ENCODE results near the gene ABTB2. TPM values are rescaled to one million over a fixed set of nuclear protein-coding genes. Genes with fewer than 3 reads are reported as not detected.

Gene ABTB2
- total and polyA plus RNA-seq, 2 donors (not counting 1 experiment from before 2014, with no cell fraction given), result 1.0 to 5.8 TPM

GRCh38 chr11:34308049-34308912 lies 49.5 kb downstream of the ABTB2 start:
- Histone ChIP-seq H2AFZ (ENCODE audit: low read length) (no peak overlapping the region), H3K27me3 (ENCODE audit: control insufficient read depth, insufficient read depth, low read length) (no peaks in the 10 kb centered on the region), H3K9me3 (ENCODE audit: control insufficient read depth, insufficient read depth, low read depth, low read length) (no peaks in the 10 kb centered on the region), H3K4me2 (ENCODE audit: extremely low read depth, insufficient read depth, low read length) (no peak overlapping the region), H3K27ac (ENCODE audit: insufficient read depth, low read length) (no peak overlapping the region), H3K4me1 (ENCODE audit: control insufficient read depth, extremely low read depth, insufficient read depth, low read length) (no peaks in the 10 kb centered on the region), H4K20me1 (ENCODE audit: control insufficient read depth, extremely low read depth, insufficient read depth, low read length) (no peaks in the 10 kb centered on the region), H3K36me3 (ENCODE audit: control insufficient read depth, insufficient read depth, low read length) (no peaks in the 10 kb centered on the region), H3K9ac (ENCODE audit: insufficient read depth, low read length) (no peak overlapping the region), H3K79me2 (ENCODE audit: control insufficient read depth, insufficient read depth, low read length) (no peaks in the 10 kb centered on the region), H3K4me3 (replicated peaks in 1 of 4; ENCODE audit: control extremely low read depth in 1 of 4, insufficient read depth in 1 of 4, low read depth in 3 of 4, low read length in 4 of 4) (no peak overlapping the region)
- no peak for DNase-seq (ENCODE audit: low read depth in 2 of 2)
- TF ChIP-seq, protein P1, sequence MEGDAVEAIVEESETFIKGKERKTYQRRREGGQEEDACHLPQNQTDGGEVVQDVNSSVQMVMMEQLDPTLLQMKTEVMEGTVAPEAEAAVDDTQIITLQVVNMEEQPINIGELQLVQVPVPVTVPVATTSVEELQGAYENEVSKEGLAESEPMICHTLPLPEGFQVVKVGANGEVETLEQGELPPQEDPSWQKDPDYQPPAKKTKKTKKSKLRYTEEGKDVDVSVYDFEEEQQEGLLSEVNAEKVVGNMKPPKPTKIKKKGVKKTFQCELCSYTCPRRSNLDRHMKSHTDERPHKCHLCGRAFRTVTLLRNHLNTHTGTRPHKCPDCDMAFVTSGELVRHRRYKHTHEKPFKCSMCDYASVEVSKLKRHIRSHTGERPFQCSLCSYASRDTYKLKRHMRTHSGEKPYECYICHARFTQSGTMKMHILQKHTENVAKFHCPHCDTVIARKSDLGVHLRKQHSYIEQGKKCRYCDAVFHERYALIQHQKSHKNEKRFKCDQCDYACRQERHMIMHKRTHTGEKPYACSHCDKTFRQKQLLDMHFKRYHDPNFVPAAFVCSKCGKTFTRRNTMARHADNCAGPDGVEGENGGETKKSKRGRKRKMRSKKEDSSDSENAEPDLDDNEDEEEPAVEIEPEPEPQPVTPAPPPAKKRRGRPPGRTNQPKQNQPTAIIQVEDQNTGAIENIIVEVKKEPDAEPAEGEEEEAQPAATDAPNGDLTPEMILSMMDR (conservative IDR thresholded peaks at IDR 0.05 in 1 of 2, IDR thresholded peaks at IDR 0.05 in 1 of 2; ENCODE audit: low read depth in 1 of 2, low read length in 2 of 2), result no peak

DNA sequence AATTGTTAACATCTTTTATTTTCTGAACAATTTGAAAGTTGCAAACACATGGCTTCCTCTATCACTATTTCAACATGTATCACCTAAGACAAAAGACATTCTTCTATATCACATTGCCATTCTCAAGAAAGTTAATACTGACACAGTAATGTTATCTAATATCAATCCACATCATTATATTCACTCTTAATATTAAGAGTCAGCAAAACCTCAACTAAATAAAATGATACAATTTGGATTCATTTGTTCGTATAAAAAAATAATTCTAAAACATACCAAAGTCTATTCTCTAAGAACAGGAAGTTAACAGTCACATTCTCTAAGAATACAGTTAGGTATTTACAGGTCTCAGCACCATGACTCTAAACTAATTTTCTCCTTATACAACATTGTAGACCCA lies 52.0 kb downstream of the ABTB2 start:
- Histone ChIP-seq H3K27ac (ENCODE audit: insufficient read depth, low read length) (no peak overlapping the region), H3K9ac (ENCODE audit: insufficient read depth, low read length) (no peak overlapping the region), H3K4me2 (ENCODE audit: extremely low read depth, insufficient read depth, low read length) (no peak overlapping the region), H2AFZ (ENCODE audit: low read length) (no peak overlapping the region), H3K9me3 (ENCODE audit: control insufficient read depth, insufficient read depth, low read depth, low read length) (no peaks in the 10 kb centered on the region), H3K79me2 (ENCODE audit: control insufficient read depth, insufficient read depth, low read length) (no peaks in the 10 kb centered on the region), H3K36me3 (ENCODE audit: control insufficient read depth, insufficient read depth, low read length) (no peaks in the 10 kb centered on the region), H3K4me3 (replicated peaks in 1 of 4; ENCODE audit: control extremely low read depth in 1 of 4, insufficient read depth in 1 of 4, low read depth in 3 of 4, low read length in 4 of 4) (no peak overlapping the region), H3K27me3 (ENCODE audit: control insufficient read depth, insufficient read depth, low read length) (no peaks in the 10 kb centered on the region), H3K4me1 (ENCODE audit: control insufficient read depth, extremely low read depth, insufficient read depth, low read length) (peaks cover 8% of the 10 kb centered on the region), H4K20me1 (ENCODE audit: control insufficient read depth, extremely low read depth, insufficient read depth, low read length) (no peaks in the 10 kb centered on the region)
- no peak for DNase-seq (ENCODE audit: low read depth in 2 of 2)
- TF ChIP-seq, protein P1 (conservative IDR thresholded peaks at IDR 0.05 in 1 of 2, IDR thresholded peaks at IDR 0.05 in 1 of 2; ENCODE audit: low read depth in 1 of 2, low read length in 2 of 2), result no peak
- no peak for TF ChIP-seq EZH2 (IDR thresholded peaks at IDR 0.05; ENCODE audit: low read length, missing control alignments)

- Histone ChIP-seq H3K36me3 (ENCODE audit: control insufficient read depth, insufficient read depth, low read length) (no peaks in the 10 kb centered on the region), H4K20me1 (ENCODE audit: control insufficient read depth, extremely low read depth, insufficient read depth, low read length) (no peaks in the 10 kb centered on the region), H3K4me3 (replicated peaks in 1 of 4; ENCODE audit: control extremely low read depth in 1 of 4, insufficient read depth in 1 of 4, low read depth in 3 of 4, low read length in 4 of 4) (no peak overlapping the region), H3K27ac (ENCODE audit: insufficient read depth, low read length) (no peak overlapping the region), H3K9me3 (ENCODE audit: control insufficient read depth, insufficient read depth, low read depth, low read length) (no peaks in the 10 kb centered on the region), H3K79me2 (ENCODE audit: control insufficient read depth, insufficient read depth, low read length) (no peaks in the 10 kb centered on the region), H3K27me3 (ENCODE audit: control insufficient read depth, insufficient read depth, low read length) (no peaks in the 10 kb centered on the region), H3K4me2 (ENCODE audit: extremely low read depth, insufficient read depth, low read length) (no peak overlapping the region), H3K9ac (ENCODE audit: insufficient read depth, low read length) (no peak overlapping the region), H2AFZ (ENCODE audit: low read length) (no peak overlapping the region), H3K4me1 (ENCODE audit: control insufficient read depth, extremely low read depth, insufficient read depth, low read length) (peaks cover 8% of the 10 kb centered on the region)
- TF ChIP-seq, protein P1 (conservative IDR thresholded peaks at IDR 0.05 in 1 of 2, IDR thresholded peaks at IDR 0.05 in 1 of 2; ENCODE audit: low read depth in 1 of 2, low read length in 2 of 2), result no peak
- TF ChIP-seq EZH2 (IDR thresholded peaks at IDR 0.05; ENCODE audit: low read length, missing control alignments), result no peak
- peak in 1 of 2 donors; percentile 70 for DNase-seq (ENCODE audit: low read depth in 2 of 2)
These were observed 52.6 kb downstream of the ABTB2 start for GRCh38 chr11:34305193-34305592.
